K562 (cell line): ENCODE data around the gene MLH1. TPM values are rescaled to one million over a fixed set of nuclear protein-coding genes. Genes with fewer than 3 reads are reported as not detected.

Experiments used
- ARID1B ChIP-seq: fragments of 450-650 bp; IDR thresholded peaks from 2 replicates; pipeline ENCODE4 v1.6.1; 2016; ENCODE audit warnings: antibody characterized with exemption, mild to moderate bottlenecking, inconsistent platforms
- ATF4 ChIP-seq: fragments of 450-650 bp; formaldehyde crosslinking; IDR thresholded peaks from 2 replicates; pipeline ENCODE4 v1.4.0; 2022; ENCODE audit warnings: mild to moderate bottlenecking, moderate library complexity
- CBX2 ChIP-seq: fragments of 200-600 bp; sonication (generic); IDR thresholded peaks from one replicate; pipeline ENCODE4 v1.6.1; 2012; ENCODE audit warnings: mild to moderate bottlenecking, low read length, inconsistent platforms; ENCODE audit not compliant: insufficient read depth, poor library complexity, severe bottlenecking
- CCNT2 ChIP-seq: IDR thresholded peaks from 2 replicates; pipeline ENCODE4 v1.6.1; 2011; ENCODE audit warnings: borderline replicate concordance, low read depth, mild to moderate bottlenecking, moderate library complexity, mixed read lengths, low read length; ENCODE audit not compliant: insufficient read length; ENCODE audit errors: extremely low read depth
- CTBP1 ChIP-seq: fragments of 450-650 bp; IDR thresholded peaks from 2 replicates; pipeline ENCODE4 v1.6.1; 2016; ENCODE audit warnings: borderline replicate concordance
- HDGF ChIP-seq: fragments of 450-650 bp; IDR thresholded peaks from 2 replicates; pipeline ENCODE4 v1.6.1; 2016
- IRF9 ChIP-seq: fragments of 450-650 bp; IDR thresholded peaks from 2 replicates; pipeline ENCODE4 v1.6.1; 2016; ENCODE audit warnings: missing biosample characterization, missing genetic modification characterization
- JUN ChIP-seq, 2 experiments: sonication (generic) in 1 of 2; formaldehyde crosslinking in 1 of 2; IDR thresholded peaks; 2 replicates each; pipeline versions ENCODE4 v1.6.1 to v1.8.0; 2012 to 2022; ENCODE audit warnings: borderline replicate concordance in 2 of 2, mild to moderate bottlenecking in 2 of 2, improper control_type of control experiment in 1 of 2, low read depth in 1 of 2, low read length in 1 of 2, missing genetic modification reagents in 1 of 2
- KAT7 ChIP-seq: sonication (generic); formaldehyde crosslinking; IDR thresholded peaks from 2 replicates; pipeline ENCODE4 v1.8.0; 2022; ENCODE audit warnings: missing genetic modification reagents, mild to moderate bottlenecking, borderline replicate concordance
- KDM1A ChIP-seq, 2 experiments: fragments of 450-650 bp; IDR thresholded peaks; 2 replicates each; pipeline ENCODE4 v1.6.1; 2016; ENCODE audit warnings: mild to moderate bottlenecking in 2 of 2
- LEF1 ChIP-seq: fragments of 450-650 bp; IDR thresholded peaks from 2 replicates; pipeline ENCODE4 v1.6.1; 2016; ENCODE audit warnings: mild to moderate bottlenecking
- MCM3 ChIP-seq: fragments of 450-650 bp; IDR thresholded peaks from 2 replicates; pipeline ENCODE4 v1.6.1; 2016
- NFE2 ChIP-seq: IDR thresholded peaks from 2 replicates; pipeline ENCODE4 v1.6.1; 2014; ENCODE audit warnings: antibody characterized with exemption, low read depth
- RB1 ChIP-seq: fragments of 450-650 bp; IDR thresholded peaks from 2 replicates; pipeline ENCODE4 v1.6.1; 2017; ENCODE audit warnings: low read depth, mild to moderate bottlenecking
- RBM22 ChIP-seq: fragments of 200-400 bp; formaldehyde crosslinking; IDR thresholded peaks from 2 replicates; pipeline ENCODE4 v1.6.1; 2018; ENCODE audit warnings: low read length, low read depth; ENCODE audit not compliant: poor library complexity, severe bottlenecking
- SRF ChIP-seq, 2 experiments: fragments of 250-450, 450-650 bp in 1 of 2; sonication (Bioruptor Pico) in 1 of 2; sonication (generic) in 1 of 2; formaldehyde crosslinking; IDR thresholded peaks; 2 replicates each; pipeline versions ENCODE4 v1.5.0 to v1.5.1; 2020 to 2022; ENCODE audit warnings: mild to moderate bottlenecking in 1 of 2, missing genetic modification reagents in 1 of 2
- TAL1 ChIP-seq: fragments of 450-650 bp; IDR thresholded peaks from 2 replicates; pipeline ENCODE4 v1.6.1; 2016; ENCODE audit warnings: mild to moderate bottlenecking
- TEAD1 ChIP-seq, 2 experiments: fragments of 450-650 bp in 1 of 2; sonication (generic) in 1 of 2; formaldehyde crosslinking; IDR thresholded peaks; 2 replicates each; pipeline versions ENCODE4 v1.4.0 to v1.8.0; 2020 to 2022; ENCODE audit warnings: mild to moderate bottlenecking in 2 of 2, missing genetic modification reagents in 1 of 2
- U2AF2 ChIP-seq: fragments of 200-400 bp; formaldehyde crosslinking; optimal IDR thresholded peaks from 2 replicates; pipeline ENCODE3; 2017; ENCODE audit warnings: low read depth, mild to moderate bottlenecking, low read length
- ZBTB17 ChIP-seq: fragments of 450-650 bp; formaldehyde crosslinking; IDR thresholded peaks from 2 replicates; pipeline ENCODE4 v1.4.0; 2020; ENCODE audit warnings: mild to moderate bottlenecking
- ZBTB34 ChIP-seq: fragments of 250-450 bp; sonication (Bioruptor Pico); IDR thresholded peaks from 2 replicates; pipeline ENCODE4 v1.8.0; 2021; ENCODE audit warnings: mild to moderate bottlenecking, moderate library complexity
- ZNF124 ChIP-seq: sonication (generic); formaldehyde crosslinking; IDR thresholded peaks from 2 replicates; pipeline ENCODE4 v1.8.1; 2022; ENCODE audit warnings: missing genetic modification reagents
- ZNF140 ChIP-seq: fragments of 250-450 bp; sonication (Bioruptor Pico); IDR thresholded peaks from 2 replicates; pipeline ENCODE4 v1.8.0; 2021; ENCODE audit warnings: moderate library complexity, mild to moderate bottlenecking, inconsistent platforms
- ZNF253 ChIP-seq: fragments of 250-450 bp; sonication (Bioruptor Pico); conservative IDR thresholded peaks from 2 replicates; pipeline ENCODE4 v1.6.1; 2021; ENCODE audit warnings: mild to moderate bottlenecking
- ZNF3 ChIP-seq: fragments of 250-450 bp; sonication (Bioruptor Pico); IDR thresholded peaks from 2 replicates; pipeline ENCODE4 v1.5.0; 2021; ENCODE audit warnings: mild to moderate bottlenecking, moderate library complexity
- ZNF41 ChIP-seq: fragments of 250-450 bp; sonication (Bioruptor Pico); conservative IDR thresholded peaks from 2 replicates; pipeline ENCODE4 v1.4.0; 2020; ENCODE audit warnings: mild to moderate bottlenecking
- ZNF445 ChIP-seq: fragments of 250-450 bp; sonication (Bioruptor Pico); IDR thresholded peaks from 2 replicates; pipeline ENCODE4 v1.4.0; 2020; ENCODE audit warnings: low read depth, mild to moderate bottlenecking, moderate library complexity
- polyA plus RNA-seq, 8 experiments: library from polyadenylated mRNA; depleted of rRNA in 4 of 8; stranded (reverse) in 5 of 8; unstranded in 3 of 8; fragments of >200 nt; fragmentation: Nextera tagmentation in 2 of 8; fragmentation: Illumina TruSeq in 1 of 8; extraction: Ambion mirVana in 2 of 8; extraction: Trizol in 1 of 8; gene quantifications; 2 replicates each; pipeline versions ENCODE4 v1.2.1 to v1.2.3, GENCODE V29; 2011 to 2014; ENCODE audit warnings: inconsistent platforms in 1 of 8, missing spikeins in 1 of 8
- total RNA-seq, 7 experiments: library from RNA; depleted of rRNA in 6 of 7; stranded (reverse); fragments of >200 nt in 6 of 7; fragmentation: Illumina TruSeq in 2 of 7; extraction: Trizol in 2 of 7; gene quantifications; 2 replicates each; pipeline versions ENCODE4 v1.2.1 to v1.2.3, GENCODE V29; 2011 to 2021; ENCODE audit warnings: low replicate concordance in 1 of 7

The MLH1 gene
- total and polyA plus RNA-seq, 9 of the 15 experiments (the other 6 are each of a cell fraction or from before 2014, with no cell fraction given), result 76.4 to 155 (median 117) TPM

GRCh38 chr3:36957862-36958686 is 35.2 kb upstream of the MLH1 start (continued):
- TF ChIP-seq U2AF2, result no peak
- 0 out of 4 replicates have a peak, but pooled peaks of 1 of the 2 experiments have one; percentile 51 for TF ChIP-seq SRF (CRISPR knock-in tag; IDR thresholded peaks at IDR 0.05)
- TF ChIP-seq HDGF, result peak; percentile 68; the same call in 1 of the 2 replicates
- no peak for TF ChIP-seq RBM22
- peak; percentile 95 for TF ChIP-seq LEF1
- peak in 1 of 2 experiments; percentile 84; a peak in 2 of 4 replicates for TF ChIP-seq TEAD1 (CRISPR knock-in tag; IDR thresholded peaks at IDR 0.05)
- no peak; the same call in 1 of the 2 replicates for TF ChIP-seq RB1
- no peak for TF ChIP-seq ZNF445 (CRISPR knock-in tag)
- TF ChIP-seq ZBTB17 (CRISPR knock-in tag), result 0 out of 2 replicates have a peak, but pooled peaks have one; percentile 54
- no peak for TF ChIP-seq ZNF41 (CRISPR knock-in tag)
- TF ChIP-seq TAL1, result peak; percentile 97
- TF ChIP-seq JUN (IDR thresholded peaks at IDR 0.05; ENCODE audit: borderline replicate concordance, low read depth, low read length), result peak; percentile 99
- TF ChIP-seq JUN (CRISPR knock-in tag; IDR thresholded peaks at IDR 0.05; ENCODE audit: borderline replicate concordance), result no peak
- peak; percentile 98 for TF ChIP-seq KDM1A (IDR thresholded peaks at IDR 0.05)
- no peak for TF ChIP-seq ZBTB34
- TF ChIP-seq ZNF253 (CRISPR knock-in tag), result no peak
- TF ChIP-seq IRF9 (tag), result 0 out of 2 replicates have a peak, but pooled peaks have one; percentile 10
- TF ChIP-seq ZNF3 (CRISPR knock-in tag), result no peak
- TF ChIP-seq ZNF124 (CRISPR knock-in tag), result no peak
- TF ChIP-seq ARID1B, result peak; percentile 100
- TF ChIP-seq KAT7 (CRISPR knock-in tag), result no peak
- no peak for TF ChIP-seq MCM3
- no peak for TF ChIP-seq CBX2
- TF ChIP-seq CTBP1, result peak; percentile 99
- TF ChIP-seq ATF4, result peak; percentile 50; the same call in 1 of the 2 replicates
- no peak for TF ChIP-seq ZNF140 (CRISPR knock-in tag)
- peak; percentile 98 for TF ChIP-seq CCNT2
- peak; percentile 92 for TF ChIP-seq NFE2
